ENCODE data around the gene MRPL32.

The MRPL32 gene

DNA sequence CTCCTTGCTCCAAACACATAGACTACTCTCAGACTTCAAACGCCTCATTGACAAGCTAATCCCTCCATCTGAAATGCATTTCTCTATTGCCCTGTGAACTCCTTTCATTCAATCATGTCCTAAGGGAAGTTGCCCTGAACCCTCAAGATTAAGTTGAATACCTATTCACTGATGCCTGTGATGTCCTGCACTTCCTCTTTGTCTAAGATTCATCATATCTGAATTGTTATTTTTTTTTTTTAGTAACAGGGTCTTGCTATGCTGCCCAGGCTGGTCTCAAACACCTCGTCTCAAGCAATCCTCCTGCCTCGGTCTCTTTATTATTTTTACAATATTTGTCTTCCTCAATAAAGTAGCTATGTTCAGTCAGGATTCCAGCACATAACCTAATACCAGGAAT, 3.4 kb upstream of the MRPL32 start:
- no peak for DNase-seq

DNA sequence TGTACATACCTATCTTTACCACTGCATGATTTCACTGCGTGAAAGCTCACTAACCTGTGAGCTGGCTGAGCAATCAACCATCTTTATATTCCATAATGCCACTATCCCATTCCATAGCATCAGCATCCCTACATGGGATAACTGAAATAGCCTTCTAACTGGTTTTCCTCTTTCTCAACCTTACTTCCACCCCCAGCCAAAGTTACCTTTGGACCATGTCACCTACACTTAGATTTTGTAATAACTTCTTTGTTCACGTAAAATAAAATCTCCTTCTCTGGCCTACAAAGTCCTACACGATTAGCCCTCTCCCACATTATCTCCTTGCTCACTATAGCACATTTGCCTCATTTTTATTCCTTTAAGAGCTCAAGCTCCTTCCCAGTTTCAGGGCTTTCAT, 2.7 kb upstream of the MRPL32 start:
- no peak for DNase-seq

DNA sequence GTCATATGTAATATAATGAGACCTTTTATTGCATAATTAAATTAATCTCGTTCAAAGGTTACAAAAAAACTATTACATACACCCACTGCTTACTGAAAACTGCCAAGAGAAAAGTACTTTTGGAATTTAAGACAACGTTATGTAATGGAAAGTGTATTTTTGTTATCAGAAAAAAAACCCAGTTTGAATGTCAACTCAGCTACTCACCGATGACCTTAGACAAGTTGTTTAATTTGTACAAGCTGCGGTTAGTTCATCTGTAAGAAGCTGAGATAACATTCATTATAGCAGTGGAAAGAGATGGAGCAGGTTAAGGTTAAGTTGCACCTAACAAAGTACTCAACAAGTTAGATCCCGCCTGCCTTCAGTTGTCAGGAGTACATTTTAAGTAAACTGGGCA, 1.3 kb upstream of the MRPL32 start:
- no peak for DNase-seq

DNA sequence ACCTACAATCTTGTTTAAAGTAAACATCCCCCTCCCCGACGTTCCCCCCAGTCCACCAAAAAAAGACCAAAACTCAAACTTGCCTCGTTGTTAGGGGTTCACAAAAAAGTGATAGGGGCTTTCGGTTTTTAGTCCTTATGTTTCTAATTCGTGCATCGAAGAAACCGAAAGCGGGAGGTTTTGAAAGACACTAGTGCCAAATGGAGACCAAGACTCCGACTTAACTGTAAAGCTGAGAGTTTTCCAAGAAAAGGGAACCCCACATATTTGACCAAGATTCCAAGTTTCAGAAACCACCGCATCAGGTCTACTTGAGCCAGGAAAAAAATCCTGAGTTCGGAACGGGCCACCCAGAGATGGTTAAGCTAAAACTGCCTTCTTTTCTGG, 736 bp upstream of the MRPL32 start:
- DNase-seq = peak in 2 of 4 experiments; percentile 10 to 13

DNA sequence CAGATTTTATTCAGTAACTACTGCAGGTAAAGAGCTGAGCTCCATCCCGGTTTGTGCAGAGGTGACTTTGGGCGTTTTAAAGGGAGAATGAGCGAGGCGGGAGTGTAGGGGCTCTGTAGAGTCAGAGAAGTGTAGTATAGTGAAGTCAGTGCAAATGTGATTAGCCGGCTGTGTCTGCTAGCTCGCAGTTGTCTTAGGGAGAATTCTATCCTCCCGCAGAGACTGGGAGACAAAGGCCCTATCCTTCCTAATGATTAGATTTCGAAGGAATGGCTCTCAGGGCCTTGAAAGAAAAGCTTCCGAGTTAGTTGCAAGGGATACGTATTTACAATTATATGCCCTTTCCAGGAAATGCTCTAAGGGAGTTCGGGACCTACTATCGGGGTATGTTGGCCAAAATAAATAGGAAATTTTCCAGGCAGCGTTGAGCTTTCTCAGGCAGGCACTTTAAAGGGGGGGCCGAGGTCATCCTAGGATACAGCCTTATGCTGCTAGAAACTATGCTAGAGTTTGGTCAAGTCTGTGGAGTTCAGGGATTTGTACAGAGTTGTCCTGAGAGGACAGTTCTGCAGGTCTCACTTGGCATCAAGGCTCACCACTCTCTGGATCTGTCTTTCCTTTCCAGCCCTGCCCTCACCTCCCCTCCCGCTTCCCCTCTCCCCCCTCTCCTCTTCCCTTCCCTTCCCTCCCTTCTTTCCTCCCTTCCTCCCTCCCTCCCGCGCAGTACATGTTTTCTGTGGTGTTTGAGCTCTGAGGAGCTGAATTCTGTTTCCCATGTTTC, 825 bp downstream of the MRPL32 start:
- DNase-seq = peak; percentile 13 to 28 (median 23)

DNA sequence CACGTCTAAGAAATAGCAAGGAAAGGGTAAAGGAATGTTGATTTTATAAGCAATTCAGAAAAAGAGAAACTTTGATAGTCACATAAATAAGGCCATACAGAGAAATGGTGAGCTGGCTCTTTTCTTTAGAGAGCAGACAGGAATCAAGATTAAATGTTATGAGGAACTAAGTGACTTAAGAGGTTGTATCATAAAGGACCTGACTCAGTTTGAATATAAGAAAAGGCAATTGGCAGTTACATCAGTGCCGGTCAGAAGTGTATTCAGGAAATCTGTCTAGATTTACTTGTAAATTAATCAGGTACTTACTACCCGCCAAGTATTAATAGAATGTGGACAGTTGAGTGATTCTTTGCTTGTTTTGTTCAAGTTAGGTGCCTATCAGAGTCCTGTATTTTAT, 2.1 kb downstream of the MRPL32 start:
- DNase-seq = peak in 2 of 4 experiments; percentile 34 to 46

DNA sequence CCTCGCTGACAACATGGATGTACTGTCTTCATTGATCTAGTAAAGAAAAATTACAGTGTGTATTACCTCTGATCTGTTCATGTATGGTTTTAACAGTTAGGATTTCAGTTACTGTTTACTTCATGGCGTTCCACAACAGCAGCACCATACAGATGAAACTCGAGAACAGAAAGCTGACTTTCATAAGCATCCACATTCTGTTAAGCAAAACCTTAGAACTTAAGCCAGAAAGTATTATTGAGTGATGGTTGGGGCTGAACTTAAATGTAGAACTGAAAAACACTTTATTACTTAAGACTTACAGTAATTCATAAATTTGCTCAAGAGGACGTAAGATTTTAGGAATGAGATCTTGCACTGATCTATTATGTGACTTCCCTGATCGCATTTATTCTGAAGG, 3.7 kb downstream of the MRPL32 start:
- no peak for DNase-seq

DNA sequence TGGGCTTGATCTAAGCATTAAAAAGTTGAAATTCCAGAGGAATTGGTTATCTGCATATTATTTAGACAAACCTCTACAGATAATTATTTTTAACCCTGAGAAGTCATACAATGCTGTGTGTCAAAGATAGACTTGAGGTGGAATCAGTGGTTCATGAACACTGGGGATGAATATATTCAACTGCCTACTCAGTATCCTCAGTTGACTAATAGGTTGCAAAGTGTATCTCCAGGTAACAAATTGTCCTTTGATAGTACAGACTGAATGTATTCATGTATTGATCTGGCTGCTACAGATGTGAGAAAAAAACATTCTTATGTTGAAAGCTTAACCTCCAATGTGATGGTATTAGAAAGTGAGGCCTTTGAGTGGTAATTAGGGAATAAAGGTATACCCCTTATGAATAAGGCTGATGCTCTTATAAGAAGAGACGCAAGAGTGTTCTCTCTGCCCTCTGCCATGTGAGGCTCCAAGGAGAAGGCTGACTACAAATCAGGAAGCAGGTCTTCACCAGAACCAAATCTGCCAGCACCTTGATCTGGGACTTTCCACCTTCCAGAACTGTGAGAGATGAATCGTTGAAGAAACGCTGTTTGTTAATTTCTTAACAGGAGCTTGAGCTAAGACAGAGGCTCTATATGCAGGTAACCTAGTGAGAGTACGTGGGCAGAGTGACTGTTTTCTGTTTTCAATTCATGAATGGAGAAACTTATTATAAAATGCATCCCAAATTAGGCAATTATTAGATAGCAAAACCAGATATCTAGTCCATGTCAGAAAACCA, 7.5 kb downstream of the MRPL32 start:
- no peak for DNase-seq

DNA sequence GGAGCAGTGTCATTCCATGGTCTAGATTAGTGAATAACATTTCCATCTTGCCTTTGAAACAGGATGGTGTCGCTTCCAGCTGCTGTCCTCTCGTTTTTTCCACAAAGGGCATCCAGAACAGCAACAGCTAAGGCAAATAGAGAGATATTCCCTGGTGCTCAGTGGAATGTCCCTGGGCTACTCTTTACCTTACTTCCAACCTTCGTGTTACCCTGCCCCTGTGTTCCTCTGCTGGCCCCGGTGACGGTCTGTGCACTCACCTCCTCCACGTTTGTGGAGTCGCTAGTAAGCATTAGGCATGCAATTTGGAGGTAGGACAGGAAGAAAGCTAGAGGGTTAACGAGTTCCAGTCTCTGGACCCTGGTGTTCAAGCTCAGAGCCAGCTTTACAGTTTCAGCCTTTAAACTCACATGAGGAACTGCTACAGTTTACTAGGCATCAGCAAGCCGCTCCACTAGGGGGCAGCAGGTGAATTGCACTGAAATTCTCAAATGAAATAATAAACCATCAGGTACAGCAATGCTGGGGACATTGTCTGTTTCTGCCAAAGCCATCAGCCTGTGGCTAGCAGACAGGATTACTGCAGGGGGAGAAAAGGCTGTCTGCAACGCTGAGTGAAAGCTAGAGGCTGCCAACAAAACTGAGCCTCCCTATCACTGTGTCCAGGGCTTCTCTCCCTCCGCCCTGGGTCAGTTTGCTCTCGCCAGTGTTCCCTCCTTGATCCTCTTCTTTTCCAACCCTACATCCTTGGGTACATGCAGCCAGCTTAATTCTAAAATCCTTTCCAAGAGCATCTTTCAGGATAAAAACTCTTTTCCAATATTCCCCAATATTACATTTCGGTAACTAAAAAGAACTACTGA, 9.0 kb downstream of the MRPL32 start:
- peak; percentile 80 to 92 (median 86) for DNase-seq

DNA sequence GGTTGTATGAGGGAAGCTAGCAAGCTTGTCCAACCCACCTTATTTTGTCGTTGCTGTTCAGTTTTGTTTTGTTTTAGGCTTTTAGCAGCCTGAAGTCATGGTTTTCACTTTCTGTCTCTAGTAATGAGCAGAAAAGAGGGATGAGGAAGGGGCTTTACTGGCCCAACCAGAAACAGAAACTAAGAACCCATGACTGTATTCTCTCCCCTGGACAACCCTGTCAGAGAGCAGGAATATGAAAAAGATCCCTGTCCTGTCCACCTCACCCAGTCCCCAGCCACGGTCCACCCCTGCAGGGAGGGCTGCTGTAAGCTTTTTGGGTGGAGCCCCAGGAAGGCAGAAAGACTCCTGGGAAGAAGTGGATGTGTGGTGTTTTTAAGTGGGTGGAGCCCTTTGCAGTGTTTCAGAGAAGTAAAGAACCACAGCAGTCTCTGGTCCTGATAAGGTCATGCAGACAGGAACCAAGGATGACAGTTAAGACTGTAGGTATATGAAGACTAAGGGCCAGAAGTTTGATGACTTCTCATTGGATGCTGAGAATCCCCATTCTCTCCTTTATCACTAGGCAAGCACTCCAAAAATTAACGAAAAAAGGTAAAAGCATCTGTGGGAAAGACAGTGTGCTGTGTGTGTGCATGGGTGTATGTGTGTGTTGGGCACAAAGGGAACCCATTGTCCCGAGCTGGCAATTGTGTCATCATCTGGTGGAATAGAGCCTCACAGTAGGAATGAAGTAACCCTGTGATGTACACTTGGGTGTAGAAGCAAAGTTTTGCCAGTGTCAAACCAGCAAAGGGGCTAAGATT, 13.8 kb downstream of the MRPL32 start:
- DNase-seq = peak; percentile 36 to 70 (median 66)

DNA sequence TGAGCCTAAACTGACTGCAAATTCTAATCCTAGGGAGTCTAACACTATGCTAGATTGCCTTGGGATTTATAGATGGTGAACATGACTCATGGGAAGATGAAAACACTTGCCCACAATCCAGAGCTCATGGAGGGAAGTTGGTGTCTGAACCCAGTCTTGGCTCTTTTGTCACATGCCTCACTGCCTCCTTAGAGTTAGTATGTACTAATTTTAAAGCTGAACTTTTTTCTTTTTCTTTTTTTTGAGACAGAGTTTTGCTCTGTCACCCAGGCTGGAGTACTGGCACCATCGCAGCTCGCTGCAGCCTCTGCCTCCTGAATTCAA, 14.4 kb downstream of the MRPL32 start:
- peak; percentile 44 to 75 (median 64) for DNase-seq

DNA sequence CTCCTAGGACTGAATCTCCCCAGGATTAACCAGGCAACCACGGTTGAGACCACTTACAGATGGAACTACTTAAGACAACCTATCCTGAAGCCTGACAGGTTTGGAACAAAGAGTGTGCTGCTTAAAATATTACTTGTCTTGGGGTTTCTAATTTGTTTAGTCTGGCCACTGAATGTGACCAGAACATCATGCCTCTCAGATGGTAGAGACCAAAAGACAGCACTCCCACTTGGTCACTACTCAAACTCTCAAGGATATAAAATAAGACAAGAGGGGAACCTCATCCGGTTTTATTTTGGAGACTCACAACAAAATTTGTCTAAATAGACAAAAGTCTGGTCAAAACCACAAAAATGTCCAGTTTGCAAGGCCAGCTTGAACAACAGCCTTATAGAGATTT, 15.3 kb downstream of the MRPL32 start:
- DNase-seq = no peak

DNA sequence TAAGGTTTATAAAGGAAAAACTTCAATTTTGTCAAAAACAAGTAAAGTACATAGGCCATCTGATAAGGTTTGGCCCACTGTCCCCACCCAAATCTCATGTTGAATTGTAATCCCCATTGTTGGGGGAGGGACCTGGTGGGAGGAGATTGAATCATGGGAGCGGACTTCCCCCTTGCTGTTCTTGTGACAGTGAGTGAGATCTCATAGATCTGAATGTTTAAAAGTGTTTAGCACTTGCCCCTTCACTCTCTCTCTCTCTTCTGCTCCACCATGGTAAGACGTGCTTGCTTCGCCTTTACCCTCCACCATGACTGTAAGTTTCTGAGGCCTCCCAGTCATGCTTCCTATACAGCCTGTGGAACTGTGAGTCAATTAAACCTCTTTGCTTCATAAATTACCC, 18.2 kb downstream of the MRPL32 start:
- no peak for DNase-seq

DNA sequence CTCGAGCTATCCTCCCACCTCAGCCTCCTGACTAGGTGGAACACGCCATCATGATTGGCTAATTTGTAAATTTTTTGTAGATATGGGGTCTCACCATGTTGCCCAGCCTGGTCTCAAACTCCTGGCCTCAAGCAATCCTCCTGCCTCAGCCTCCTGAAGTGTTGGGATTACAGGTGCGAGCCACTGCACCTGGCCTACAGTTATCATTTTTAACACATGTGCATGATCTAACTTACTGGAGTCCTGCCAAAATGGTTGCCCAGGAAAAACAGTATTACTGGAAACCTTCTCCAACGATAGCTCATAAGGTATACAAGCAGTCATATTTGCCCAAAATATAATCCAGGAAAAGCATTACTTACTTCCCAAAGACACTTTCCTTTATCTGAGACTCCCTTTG, 20.2 kb downstream of the MRPL32 start:
- no peak for DNase-seq

DNA sequence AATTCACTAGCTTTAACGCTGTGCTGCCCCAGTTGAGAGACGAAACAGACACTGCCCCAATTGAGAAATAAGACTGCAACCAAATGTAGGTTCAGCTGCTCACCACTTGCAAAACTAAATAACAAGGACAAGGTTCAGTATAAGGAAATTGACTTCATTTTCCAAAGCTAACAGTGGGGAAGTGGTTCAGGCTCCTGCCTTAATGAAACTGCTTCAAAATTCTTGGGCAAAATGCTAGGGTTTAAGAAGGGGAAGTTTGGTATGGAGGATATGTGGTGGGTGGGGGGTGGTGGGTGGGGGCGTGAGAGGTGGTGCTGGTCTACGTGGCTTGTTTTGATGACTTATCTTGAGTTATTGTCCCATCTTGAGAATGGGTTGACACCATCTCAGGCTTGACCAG, 21.8 kb downstream of the MRPL32 start:
- DNase-seq = peak; percentile 49 to 83 (median 75)

DNA sequence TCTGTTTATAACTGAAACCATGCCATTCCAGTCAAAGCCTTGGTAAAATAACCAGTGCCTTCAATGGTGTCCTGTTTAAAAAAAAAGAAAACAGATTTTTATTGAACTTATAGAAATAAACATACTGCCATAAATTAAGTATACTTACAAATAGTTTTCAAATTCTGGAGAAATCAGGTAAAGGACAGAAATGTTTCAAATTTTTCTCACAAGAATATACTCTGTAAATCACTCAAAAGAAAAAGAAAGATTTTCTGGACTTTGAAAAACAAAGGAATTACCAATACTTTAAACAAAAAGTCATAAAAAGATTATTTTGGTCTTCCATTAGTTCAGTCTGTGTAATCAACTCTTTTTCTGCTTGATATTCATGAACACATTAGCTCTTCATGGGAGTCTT, 23.9 kb downstream of the MRPL32 start:
- no peak for DNase-seq

DNA sequence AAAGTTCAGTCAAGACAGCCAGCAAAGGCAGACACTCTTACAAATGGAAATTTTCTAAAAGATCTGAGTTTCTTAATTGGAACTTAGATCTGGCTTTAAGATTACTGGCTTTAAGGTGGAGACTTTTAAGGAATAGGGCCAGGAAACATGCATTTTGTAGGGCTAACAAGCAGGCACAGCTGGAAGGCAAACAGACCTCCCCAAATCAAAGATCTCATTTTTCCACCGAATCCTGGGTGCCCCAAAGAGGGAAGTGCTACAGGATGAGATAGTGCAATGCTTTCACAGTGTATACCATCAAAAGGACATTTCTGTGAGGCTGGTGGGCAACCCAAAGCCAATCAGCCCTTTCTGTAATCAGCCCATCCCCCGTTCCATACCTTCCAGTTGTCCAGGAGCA, 27.4 kb downstream of the MRPL32 start:
- DNase-seq = no peak

DNA sequence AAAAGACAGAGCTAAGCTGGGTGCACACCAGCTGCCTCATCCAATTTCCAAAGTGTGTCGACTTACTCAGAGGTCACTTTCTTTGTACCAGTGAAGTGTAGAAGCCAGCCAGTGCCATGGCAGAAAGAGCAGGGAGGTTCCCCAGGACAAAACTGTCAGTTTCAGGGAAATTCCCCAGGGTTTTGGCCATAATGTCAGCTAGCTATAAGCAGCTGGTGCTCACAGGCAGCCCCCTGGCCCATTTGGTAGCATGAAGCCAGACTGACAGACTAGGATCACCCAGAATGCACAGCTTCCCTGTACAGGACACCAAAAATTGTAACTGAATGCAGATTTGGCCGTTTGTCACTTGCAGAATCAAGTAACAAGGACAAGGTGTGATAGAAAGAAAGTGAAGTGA, 28.6 kb downstream of the MRPL32 start:
- DNase-seq = no peak

DNA sequence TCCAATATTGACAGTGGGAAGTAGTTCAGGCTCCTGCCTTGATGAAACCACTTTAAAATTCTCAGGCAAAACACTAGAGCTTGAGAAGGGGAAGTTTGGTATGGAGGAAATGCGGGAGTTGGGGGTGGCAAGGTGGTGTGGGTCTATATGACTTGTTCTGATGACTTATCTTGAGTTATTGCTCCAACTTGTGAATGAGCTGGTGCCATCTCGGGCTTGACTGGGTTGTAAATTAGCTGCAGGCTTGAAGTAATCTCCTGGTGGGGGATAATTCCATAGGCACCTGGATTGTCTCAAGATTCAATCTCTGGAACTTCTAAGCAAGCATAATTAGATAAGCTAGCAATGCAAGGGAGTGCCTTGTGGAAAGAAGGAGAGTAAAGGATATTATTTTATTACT, 29.0 kb downstream of the MRPL32 start:
- DNase-seq = peak; percentile 27 to 57 (median 48)

DNA sequence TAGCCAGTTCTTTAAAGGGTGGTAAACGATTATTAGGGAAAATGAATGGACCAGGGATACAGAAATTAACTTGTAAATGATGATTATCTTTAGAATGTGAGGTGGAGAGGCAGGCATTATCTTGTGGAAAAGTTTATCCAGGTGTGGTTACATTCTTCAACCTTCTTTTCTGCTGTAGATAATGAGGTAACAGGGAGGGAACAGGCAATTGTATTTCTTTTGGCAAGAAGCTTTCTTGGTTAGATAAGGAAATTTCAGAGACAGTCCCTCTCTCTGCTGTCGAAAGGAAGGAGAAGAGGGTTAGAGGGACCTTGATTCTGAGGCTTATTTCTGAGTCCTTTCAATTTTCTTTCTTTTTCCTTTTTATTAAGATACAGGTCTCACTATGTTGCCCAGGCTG, 32.1 kb downstream of the MRPL32 start:
- DNase-seq = no peak

DNA sequence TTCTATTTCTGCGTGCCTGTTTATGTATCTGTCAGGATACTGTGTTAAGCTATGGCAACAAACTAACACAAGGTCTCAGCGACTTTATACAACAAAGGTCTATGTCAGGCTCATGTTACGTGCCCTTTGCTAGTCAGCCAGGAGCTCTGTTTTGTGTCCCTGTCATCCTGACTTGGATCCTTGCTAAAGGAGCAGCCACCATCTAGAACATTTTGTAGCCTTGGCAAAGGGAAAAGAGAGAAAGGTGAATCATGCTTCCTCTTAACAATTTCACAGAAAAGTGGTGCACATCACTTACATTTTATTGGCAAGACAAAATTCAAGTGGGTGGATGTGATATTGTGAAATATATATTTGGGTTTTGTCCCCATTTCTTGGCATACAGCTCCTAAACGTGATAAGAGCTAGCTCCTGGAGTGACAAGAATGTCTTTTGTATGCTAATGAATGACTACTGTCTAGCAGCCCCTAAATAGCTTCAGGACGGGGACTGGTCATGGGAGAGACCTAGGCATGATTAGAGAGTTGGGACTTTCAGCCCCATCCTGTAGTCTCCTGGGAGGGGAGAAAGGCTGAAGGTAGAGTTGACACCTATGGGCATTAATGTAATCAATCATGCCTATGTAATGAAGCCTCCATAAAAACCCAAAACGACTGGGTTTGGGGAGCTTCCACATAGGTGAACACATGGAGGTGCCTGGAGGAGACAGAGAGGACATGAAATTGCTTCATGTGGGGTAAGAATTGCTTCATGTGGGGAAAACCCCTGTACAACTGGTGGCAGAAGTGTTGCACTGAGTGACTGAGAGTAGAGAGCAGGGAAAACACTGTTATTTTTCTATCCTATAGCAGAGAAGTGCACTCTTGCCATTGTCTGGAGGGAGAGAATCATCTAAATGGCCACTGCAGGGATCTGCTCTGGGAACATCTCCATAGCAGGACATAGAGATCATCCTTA, 33.0 kb downstream of the MRPL32 start:
- peak in 1 of 4 experiments; percentile 13 for DNase-seq

Data from suppressor macrophage (primary cell).